Left lung (tissue), 10 donors: ENCODE measurements around the gene EIF2B2. TPM values are rescaled to one million over a fixed set of nuclear protein-coding genes. Genes with fewer than 3 reads are reported as not detected.

Source experiments
- ATAC-seq: fragments of 200-7000 bp; cut with Tn5 transposase; one replicate; pipeline ENCODE4 v1.9.1; 2020; ENCODE audit warnings: moderate library complexity
- DNase-seq, 4 donors: peaks; one replicate each; pipeline ENCODE4 v3.0.0-alpha.2; 2013 to 2020
- H3K27ac ChIP-seq, 2 donors: fragments of 200-600 bp; sonication (generic) in 1 of 2; one replicate each; pipeline versions ENCODE4 v1.5.0 to v1.8.0; 2020 to 2021
- H3K27me3 ChIP-seq, 2 donors: fragments of 200-600 bp; sonication (generic) in 1 of 2; one replicate each; pipeline versions ENCODE4 v1.5.0 to v1.8.0; 2020 to 2021
- H3K36me3 ChIP-seq, 2 donors: fragments of 200-600 bp; sonication (generic) in 1 of 2; one replicate each; pipeline versions ENCODE4 v1.5.0 to v1.8.0; 2020 to 2021
- H3K4me1 ChIP-seq, 2 donors: fragments of 200-600 bp; one replicate each; pipeline ENCODE4 v1.8.0; 2021
- H3K4me3 ChIP-seq, 2 donors: fragments of 200-600 bp; sonication (generic) in 1 of 2; one replicate each; pipeline versions ENCODE4 v1.5.0 to v1.8.0; 2020 to 2021; ENCODE audit warnings: mild to moderate bottlenecking in 1 of 2
- H3K9me3 ChIP-seq, 2 donors: fragments of 200-600 bp; sonication (generic) in 1 of 2; one replicate each; pipeline versions ENCODE4 v1.5.0 to v1.8.0; 2020 to 2021
- CTCF ChIP-seq, 2 donors: fragments of 200-600 bp; sonication (generic) in 1 of 2; IDR thresholded peaks; one replicate each; pipeline versions ENCODE4 v1.5.0 to v1.8.0; 2021; ENCODE audit warnings: antibody characterized with exemption in 2 of 2
- intact Hi-C, 2 donors: fragments of 100-400 bp; cut with DNase I; formaldehyde crosslinking; loops; one replicate each; pipeline versions ENCODE4 v1.11.2 to v1.14.2; 2022
- polyA plus RNA-seq, 6 donors: library from polyadenylated mRNA; unstranded; fragments of 120-200 nt; gene quantifications; one replicate each; pipeline ENCODE4 v1.2.1, GENCODE V29; 2013; ENCODE audit not compliant: insufficient read length in 6 of 6
- total RNA-seq, 2 donors: library from RNA; stranded (reverse); fragmentation: NEBNext Ultra II Directional; extraction: Animal tissue kit (Norgen Biotek cat#: 25700); gene quantifications; one replicate each; pipeline ENCODE4 v1.2.1, GENCODE V29; 2021
- donor health status: DM: no; HTN: yes; CAD: no.
- donor health status: DM: no; HTN: no; CAD: no.

Gene EIF2B2
- total and polyA plus RNA-seq, 8 donors, result 38.7 to 58.2 (median 46.7) TPM

DNA sequence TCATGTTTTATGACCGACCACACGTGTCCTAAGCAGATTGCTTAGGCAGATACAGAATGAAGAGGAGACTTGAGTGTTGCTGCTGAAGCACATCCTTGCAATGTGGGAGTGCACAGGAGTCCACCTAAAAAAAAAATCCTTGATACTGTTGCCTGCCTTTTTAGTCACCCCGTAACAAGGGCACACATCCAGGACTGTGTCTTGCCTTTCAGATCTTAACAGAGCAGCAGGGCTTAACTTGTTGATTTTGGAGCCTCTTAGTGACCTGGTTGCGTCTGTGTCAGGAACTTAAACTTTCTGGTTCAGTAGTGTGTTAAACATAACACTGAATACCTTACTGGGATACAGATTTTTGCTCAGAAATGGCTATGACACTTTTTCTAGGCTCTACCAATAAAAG, 6.5 kb downstream of the EIF2B2 start:
- Histone ChIP-seq H3K4me3 (no peak overlapping the region), H3K9me3 (no peaks in the 10 kb centered on the region), H3K27me3 (no peaks in the 10 kb centered on the region), H3K36me3 (peaks cover 0 to 78% of the 10 kb centered on the region in 2 donors), H3K4me1 (peaks cover under 1 to 8% of the 10 kb centered on the region in 2 donors), H3K27ac (no peak overlapping the region)
- no peak for TF ChIP-seq CTCF (IDR thresholded peaks at IDR 0.05)
- ATAC-seq (no peak), DNase-seq (no peak)
- intact Hi-C loops, result no loop called here

DNA sequence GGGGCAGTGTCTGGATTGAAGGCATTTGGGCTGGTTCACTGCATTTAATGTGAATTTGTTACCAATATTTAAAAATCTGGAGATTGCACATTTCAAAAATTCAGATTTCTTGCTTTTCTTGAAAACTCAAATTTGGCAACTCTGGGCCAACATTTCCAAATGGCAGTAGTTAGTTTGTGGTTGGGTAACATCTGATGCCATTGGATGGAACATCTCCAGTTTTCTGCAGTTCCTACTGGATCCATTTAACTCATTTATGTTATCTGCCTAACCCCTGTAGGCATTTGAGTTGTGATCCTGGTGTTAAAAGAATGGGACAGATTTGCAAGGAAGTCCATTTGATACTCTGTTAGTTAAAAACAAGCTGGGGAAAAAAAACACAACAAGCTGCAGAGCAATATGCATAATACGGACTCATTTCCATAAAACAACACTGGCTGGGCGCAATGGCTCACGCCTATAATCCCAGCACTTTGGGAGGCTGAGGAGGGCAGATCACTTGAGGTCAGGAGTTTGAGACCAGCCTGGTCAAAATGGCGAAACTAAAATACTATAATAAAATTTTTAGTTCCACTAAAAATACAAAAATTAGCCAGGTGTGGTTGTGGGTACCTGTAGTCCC, 7.9 kb downstream of the EIF2B2 start:
- TF ChIP-seq CTCF (IDR thresholded peaks at IDR 0.05), result no peak
- peaks cover 0 to 83% of the 10 kb centered on the region in 2 donors for H3K36me3 ChIP-seq
- no peak overlapping the region for H3K4me3 ChIP-seq
- intact Hi-C loops, result no loop called here
- no peaks in the 10 kb centered on the region for H3K9me3 ChIP-seq
- no peaks in the 10 kb centered on the region for H3K4me1 ChIP-seq
- DNase-seq (no peak), ATAC-seq (no peak)
- H3K27me3 ChIP-seq, result no peaks in the 10 kb centered on the region
- H3K27ac ChIP-seq, result no peak overlapping the region

GRCh38 chr14:75011356-75011994, 8.8 kb downstream of the EIF2B2 start:
- Histone ChIP-seq H3K36me3 (peaks cover 0 to 83% of the 10 kb centered on the region in 2 donors), H3K27ac (peak overlapping the region in 1 of 2 donors; percentile 15), H3K4me3 (no peak overlapping the region), H3K27me3 (no peaks in the 10 kb centered on the region), H3K4me1 (no peaks in the 10 kb centered on the region), H3K9me3 (no peaks in the 10 kb centered on the region)
- ATAC-seq, result peak; percentile 54
- intact Hi-C loops, result no loop called here
- DNase-seq, result no peak
- no peak for TF ChIP-seq CTCF (IDR thresholded peaks at IDR 0.05)

- no peak for ATAC-seq
- DNase-seq, result no peak
- Histone ChIP-seq H3K36me3 (peaks cover 0 to 83% of the 10 kb centered on the region in 2 donors), H3K27me3 (no peaks in the 10 kb centered on the region), H3K27ac (no peak overlapping the region), H3K9me3 (no peaks in the 10 kb centered on the region), H3K4me1 (no peaks in the 10 kb centered on the region), H3K4me3 (no peak overlapping the region)
- intact Hi-C loops, result no loop called here
- no peak for TF ChIP-seq CTCF (IDR thresholded peaks at IDR 0.05)
Measured at GRCh38 chr14:75013290-75013689, 10.6 kb downstream of the EIF2B2 start.

DNA sequence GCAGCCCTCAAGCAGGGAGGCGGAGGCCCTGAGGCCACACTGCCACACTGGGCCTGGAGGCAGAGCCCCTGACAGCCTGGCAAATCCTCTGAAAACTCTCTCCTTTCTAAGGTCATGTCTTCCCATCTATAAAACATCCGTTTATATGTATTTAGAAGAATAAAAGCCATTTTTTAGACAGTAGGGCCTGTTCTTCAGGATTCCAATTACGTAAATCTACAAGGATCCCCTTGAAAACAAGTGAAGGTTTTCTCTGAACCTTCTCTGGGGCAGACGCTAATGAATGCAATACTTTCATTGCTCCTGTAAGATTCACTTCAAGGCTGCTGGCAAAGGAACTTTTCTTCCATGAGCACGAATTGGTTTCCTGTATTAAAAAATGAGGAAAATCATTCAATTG, 12.8 kb downstream of the EIF2B2 start:
- Histone ChIP-seq H3K36me3 (peaks cover 0 to 82% of the 10 kb centered on the region in 2 donors), H3K4me3 (no peak overlapping the region), H3K27ac (no peak overlapping the region), H3K27me3 (no peaks in the 10 kb centered on the region), H3K4me1 (no peaks in the 10 kb centered on the region), H3K9me3 (no peaks in the 10 kb centered on the region)
- no peak for ATAC-seq
- DNase-seq, result no peak
- TF ChIP-seq CTCF (IDR thresholded peaks at IDR 0.05), result no peak
- intact Hi-C loops, result no loop called here
